H9 (cell line): ENCODE measurements around the gene DUSP23. TPM values are rescaled to one million over a fixed set of nuclear protein-coding genes. Genes with fewer than 3 reads are reported as not detected.

Source experiments
- DNase-seq: peaks from one replicate; pipeline ENCODE4 v3.0.0-alpha.2; 2017
- H2AFZ ChIP-seq: one replicate; pipeline ENCODE4 v1.6.1; 2013; ENCODE audit warnings: mild to moderate bottlenecking, low read length, control low read depth, moderate library complexity
- H2AK5ac ChIP-seq: 2 replicates; pipeline ENCODE4 v1.6.1; 2013; ENCODE audit warnings: low read length, control low read depth, mixed read lengths; ENCODE audit not compliant: insufficient read length
- H2BK120ac ChIP-seq: one replicate; pipeline ENCODE4 v1.6.1; 2013; ENCODE audit warnings: low read depth, mild to moderate bottlenecking, low read length, control low read depth, inconsistent platforms; ENCODE audit not compliant: poor library complexity, severe bottlenecking
- H2BK12ac ChIP-seq: 2 replicates; pipeline ENCODE4 v1.6.1; 2013; ENCODE audit warnings: low read length, control low read depth, mixed read lengths, low read depth; ENCODE audit not compliant: insufficient read length
- H2BK15ac ChIP-seq: 2 replicates; pipeline ENCODE4 v1.6.1; 2013; ENCODE audit warnings: low read depth, low read length, control low read depth
- H2BK20ac ChIP-seq: one replicate; pipeline ENCODE4 v1.6.1; 2013; ENCODE audit warnings: low read depth, mild to moderate bottlenecking, low read length, control low read depth, inconsistent platforms; ENCODE audit not compliant: poor library complexity, severe bottlenecking
- H2BK5ac ChIP-seq: 2 replicates; pipeline ENCODE4 v1.6.1; 2013; ENCODE audit warnings: low read length, control low read depth, mixed read lengths; ENCODE audit not compliant: insufficient read length
- H3K14ac ChIP-seq: 2 replicates; pipeline ENCODE4 v1.6.1; 2013; ENCODE audit warnings: low read length, control low read depth; ENCODE audit not compliant: insufficient read depth
- H3K18ac ChIP-seq: 2 replicates; pipeline ENCODE4 v1.6.1; 2013; ENCODE audit warnings: low read depth, mild to moderate bottlenecking, mixed read lengths, low read length, control low read depth; ENCODE audit not compliant: insufficient read length
- H3K23ac ChIP-seq: 2 replicates; pipeline ENCODE4 v1.6.1; 2013; ENCODE audit warnings: low read length, control low read depth, mixed read lengths, low read depth; ENCODE audit not compliant: insufficient read length
- H3K23me2 ChIP-seq: 2 replicates; pipeline ENCODE4 v1.6.1; 2013; ENCODE audit warnings: low read depth, mild to moderate bottlenecking, mixed read lengths, low read length, control low read depth; ENCODE audit not compliant: insufficient read length, poor library complexity, severe bottlenecking
- H3K27ac ChIP-seq: 2 replicates; pipeline ENCODE4 v1.5.1; 2013; ENCODE audit warnings: low read length, control low read depth, mixed read lengths, low read depth; ENCODE audit not compliant: insufficient read length
- H3K27me3 ChIP-seq: 2 replicates; pipeline ENCODE4 v1.6.1; 2013; ENCODE audit warnings: low read length, control low read depth, inconsistent platforms; ENCODE audit not compliant: insufficient read depth
- H3K4ac ChIP-seq: 2 replicates; pipeline ENCODE4 v1.6.1; 2013; ENCODE audit warnings: low read depth, mild to moderate bottlenecking, control low read depth, inconsistent platforms, low read length, moderate library complexity
- H3K4me1 ChIP-seq: 2 replicates; pipeline ENCODE4 v1.6.1; 2013; ENCODE audit warnings: low read length, control low read depth, inconsistent platforms; ENCODE audit not compliant: insufficient read depth
- H3K4me2 ChIP-seq: 2 replicates; pipeline ENCODE4 v1.6.1; 2013; ENCODE audit warnings: low read length, control low read depth, mixed read lengths; ENCODE audit not compliant: insufficient read length, insufficient read depth
- H3K56ac ChIP-seq: 2 replicates; pipeline ENCODE4 v1.6.1; 2013; ENCODE audit warnings: low read depth, mild to moderate bottlenecking, mixed read lengths, low read length, control low read depth; ENCODE audit not compliant: insufficient read length
- H3K79me1 ChIP-seq: 2 replicates; pipeline ENCODE4 v1.6.1; 2013; ENCODE audit warnings: low read depth, mild to moderate bottlenecking, moderate library complexity, low read length, control low read depth, inconsistent platforms; ENCODE audit not compliant: insufficient read depth, poor library complexity, severe bottlenecking
- H3K79me2 ChIP-seq: 2 replicates; pipeline ENCODE4 v1.6.1; 2013; ENCODE audit warnings: low read length, control low read depth, inconsistent platforms; ENCODE audit not compliant: insufficient read depth
- H3K9ac ChIP-seq: 2 replicates; pipeline ENCODE4 v1.6.1; 2013; ENCODE audit warnings: low read length, control low read depth, mixed read lengths; ENCODE audit not compliant: insufficient read length; ENCODE audit errors: extremely low read depth
- H3K9me3 ChIP-seq: one replicate; pipeline ENCODE4 v1.6.1; 2013; ENCODE audit warnings: low read depth, low read length, inconsistent platforms; ENCODE audit not compliant: control insufficient read depth
- H3T11ph ChIP-seq: one replicate; pipeline ENCODE4 v1.6.1; 2013; ENCODE audit warnings: mild to moderate bottlenecking, low read length, control low read depth, inconsistent platforms
- H4K20me1 ChIP-seq: one replicate; pipeline ENCODE4 v1.6.1; 2013; ENCODE audit not compliant: control insufficient read depth, insufficient read length, insufficient read depth
- H4K5ac ChIP-seq: 2 replicates; pipeline ENCODE4 v1.6.1; 2013; ENCODE audit warnings: low read depth, mild to moderate bottlenecking, mixed read lengths, low read length, control low read depth; ENCODE audit not compliant: insufficient read length
- H4K8ac ChIP-seq: replicated peaks from 2 replicates; pipeline ENCODE4 v1.6.1; 2013; ENCODE audit warnings: low read length, control low read depth, mixed read lengths, low read depth; ENCODE audit not compliant: insufficient read length
- H4K91ac ChIP-seq: 2 replicates; pipeline ENCODE4 v1.6.1; 2013; ENCODE audit warnings: low read depth, mild to moderate bottlenecking, moderate library complexity, mixed read lengths, low read length, control low read depth; ENCODE audit not compliant: insufficient read length
- H3K27ac Mint-ChIP-seq, 3 experiments: 2 replicates in 2 of 3; 3 replicates in 1 of 3; pipeline ENCODE4 v1.8.0; 2020 to 2021; ENCODE audit warnings: mixed read lengths in 3 of 3, mild to moderate bottlenecking in 1 of 3, moderate library complexity in 1 of 3
- H3K27me3 Mint-ChIP-seq: 2 replicates; pipeline ENCODE4 v1.8.0; 2021; ENCODE audit warnings: low read depth, mild to moderate bottlenecking, moderate library complexity, mixed read lengths
- H3K36me3 Mint-ChIP-seq, 3 experiments: 2 replicates in 2 of 3; 3 replicates in 1 of 3; pipeline ENCODE4 v1.8.0; 2020 to 2021; ENCODE audit warnings: low read depth in 3 of 3, mixed read lengths in 3 of 3; ENCODE audit not compliant: insufficient read depth in 1 of 3
- H3K4me1 Mint-ChIP-seq, 2 experiments: 2 replicates each; pipeline ENCODE4 v1.8.0; 2020; ENCODE audit warnings: mixed read lengths in 2 of 2
- H3K4me3 Mint-ChIP-seq, 2 experiments: 2 replicates in 1 of 2; 3 replicates in 1 of 2; pipeline ENCODE4 v1.8.0; 2020 to 2021; ENCODE audit warnings: mild to moderate bottlenecking in 2 of 2, mixed read lengths in 2 of 2, moderate library complexity in 1 of 2
- H3K9me3 Mint-ChIP-seq, 2 experiments: 2 replicates in 1 of 2; 3 replicates in 1 of 2; pipeline ENCODE4 v1.8.0; 2020; ENCODE audit warnings: mild to moderate bottlenecking in 2 of 2, mixed read lengths in 2 of 2, moderate library complexity in 1 of 2
- CTCF ChIP-seq: fragments of 200-600 bp; sonication (generic); conservative IDR thresholded peaks from 3 replicates; pipeline ENCODE4 v1.8.0; 2021; ENCODE audit warnings: antibody characterized with exemption, mild to moderate bottlenecking
- WGBS: extraction: QIAGEN DNeasy Blood & Tissue Kit; methylation state at CpG from one replicate; pipeline ENCODE4 v1.1.7; 2013; ENCODE audit warnings: missing lambda C conversion rate, low lambda C conversion rate, mixed read lengths; ENCODE audit not compliant: insufficient read length; ENCODE audit errors: extremely low coverage; 5-methylcytosine and 5-hydroxymethylcytosine counted together
- total RNA-seq: library from RNA; stranded (reverse); gene quantifications from 2 replicates; pipeline ENCODE4 v1.2.1, GENCODE V29; 2021

DUSP23 gene
- total RNA-seq, 1 experiment from 2014 or later: 25.0 TPM

DNA sequence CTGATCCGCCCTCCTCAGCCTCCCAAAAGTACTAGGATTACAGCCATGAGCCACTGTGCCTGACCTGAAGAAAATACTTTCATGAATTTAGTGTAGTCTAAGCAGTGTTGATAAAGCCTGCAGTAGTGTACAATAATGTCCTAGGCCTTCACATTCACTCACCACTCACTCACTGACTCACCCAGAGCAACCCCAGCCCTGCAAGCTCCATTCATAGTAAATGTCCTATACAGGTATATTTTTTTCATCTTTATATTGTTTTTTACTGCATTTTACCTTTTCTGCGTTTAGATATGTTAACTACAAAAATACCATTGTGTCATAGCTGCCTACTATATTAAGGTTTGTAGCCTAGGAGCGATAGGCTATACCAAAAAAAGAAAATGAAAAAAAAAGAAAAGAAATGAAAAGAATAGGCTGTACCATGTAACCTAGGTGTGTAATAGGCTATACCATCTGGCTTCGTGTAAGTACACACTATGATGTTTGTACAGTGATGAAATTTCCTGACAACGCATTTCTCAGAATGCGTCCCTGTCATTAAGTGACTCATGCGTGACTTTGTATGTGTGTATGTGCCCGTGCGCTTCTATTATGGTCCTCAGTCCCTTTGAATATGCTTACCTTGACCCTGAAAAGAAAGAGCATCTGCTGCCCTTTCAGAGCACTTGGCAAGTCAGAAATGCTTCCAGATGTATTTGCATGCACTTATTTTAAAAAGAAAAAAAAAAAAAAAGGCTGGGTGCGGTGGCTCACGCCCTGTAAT is 36.7 kb downstream of the DUSP23 start:
- no peak for TF ChIP-seq CTCF
- H2BK12ac ChIP-seq: no peak overlapping the region

More for the DNA sequence above, 36.7 kb downstream of the DUSP23 start:
- no peak overlapping the region for H2AFZ ChIP-seq
- no peak overlapping the region for H3K56ac ChIP-seq
- no peaks in the 10 kb centered on the region for H3K79me2 ChIP-seq
- H3K27ac Mint-ChIP-seq: no peak overlapping the region
- no CpG with 5 or more reads among the region's 11 CpGs for WGBS
- no peak overlapping the region for H4K91ac ChIP-seq
- H2BK15ac ChIP-seq: no peak overlapping the region
- no peak overlapping the region for H3T11ph ChIP-seq
- no peaks in the 10 kb centered on the region for H3K79me1 ChIP-seq
- no peak overlapping the region for H3K4me3 Mint-ChIP-seq
- H4K8ac ChIP-seq: no peak overlapping the region
- no peak overlapping the region for H3K18ac ChIP-seq
- H3K27me3 ChIP-seq: no peaks in the 10 kb centered on the region
- H3K4me1 Mint-ChIP-seq: peaks cover 4 to 8% of the 10 kb centered on the region in 2 experiments; a peak in 2 of 4 replicates
- no peaks in the 10 kb centered on the region for H3K9me3 ChIP-seq
- no peak overlapping the region for H3K4ac ChIP-seq
- no peak overlapping the region for H3K9ac ChIP-seq
- H2AK5ac ChIP-seq: no peak overlapping the region
- peaks cover 18% of the 10 kb centered on the region for H3K27me3 Mint-ChIP-seq
- H3K23me2 ChIP-seq: no peaks in the 10 kb centered on the region
- H2BK5ac ChIP-seq: no peak overlapping the region
- H3K36me3 Mint-ChIP-seq: no peaks in the 10 kb centered on the region
- H2BK20ac ChIP-seq: no peak overlapping the region
- no peak overlapping the region for H3K27ac ChIP-seq
- H3K14ac ChIP-seq: no peak overlapping the region
- H3K4me1 ChIP-seq: peaks cover 2% of the 10 kb centered on the region; the same call in 1 of the 2 replicates
- no peaks in the 10 kb centered on the region; a peak in 1 of 5 replicates for H3K9me3 Mint-ChIP-seq
- no peak overlapping the region for H2BK120ac ChIP-seq
- DNase-seq: no peak
- H3K23ac ChIP-seq: no peak overlapping the region
- no peak overlapping the region for H3K4me2 ChIP-seq
- no peak overlapping the region for H4K5ac ChIP-seq
- no peaks in the 10 kb centered on the region for H4K20me1 ChIP-seq
